GM19351 (cell line): ENCODE measurements around the gene ARPC4.
"Not testable (repeated sequence)": the region's sequence is repeated elsewhere in the genome, so short reads cannot be mapped to it uniquely, and the experiment has no call there.

Experiments
- ATAC-seq: cut with Tn5 transposase; IDR thresholded peaks from one replicate; pipeline ENCODE4 v1.9.1; 2021; ENCODE audit warnings: mild to moderate bottlenecking, moderate library complexity; ENCODE audit not compliant: unreplicated experiment

The ARPC4 gene

GRCh38 chr3:9769426-9770275 lies 23.2 kb upstream of the ARPC4 start, which contains the start of gene CAMK1:
TSS of gene CAMK1 (minus strand) at chr3:9769947. CDS start at chr3:9767749, 2,198 bp downstream.
- ATAC-seq = peak; percentile 60

GRCh38 chr3:9770276-9770812 lies 22.5 kb upstream of the ARPC4 start:
- no peak for ATAC-seq

- ATAC-seq = not testable (repeated sequence)
Measured at GRCh38 chr3:9771007-9771406, 21.9 kb upstream of the ARPC4 start.

DNA sequence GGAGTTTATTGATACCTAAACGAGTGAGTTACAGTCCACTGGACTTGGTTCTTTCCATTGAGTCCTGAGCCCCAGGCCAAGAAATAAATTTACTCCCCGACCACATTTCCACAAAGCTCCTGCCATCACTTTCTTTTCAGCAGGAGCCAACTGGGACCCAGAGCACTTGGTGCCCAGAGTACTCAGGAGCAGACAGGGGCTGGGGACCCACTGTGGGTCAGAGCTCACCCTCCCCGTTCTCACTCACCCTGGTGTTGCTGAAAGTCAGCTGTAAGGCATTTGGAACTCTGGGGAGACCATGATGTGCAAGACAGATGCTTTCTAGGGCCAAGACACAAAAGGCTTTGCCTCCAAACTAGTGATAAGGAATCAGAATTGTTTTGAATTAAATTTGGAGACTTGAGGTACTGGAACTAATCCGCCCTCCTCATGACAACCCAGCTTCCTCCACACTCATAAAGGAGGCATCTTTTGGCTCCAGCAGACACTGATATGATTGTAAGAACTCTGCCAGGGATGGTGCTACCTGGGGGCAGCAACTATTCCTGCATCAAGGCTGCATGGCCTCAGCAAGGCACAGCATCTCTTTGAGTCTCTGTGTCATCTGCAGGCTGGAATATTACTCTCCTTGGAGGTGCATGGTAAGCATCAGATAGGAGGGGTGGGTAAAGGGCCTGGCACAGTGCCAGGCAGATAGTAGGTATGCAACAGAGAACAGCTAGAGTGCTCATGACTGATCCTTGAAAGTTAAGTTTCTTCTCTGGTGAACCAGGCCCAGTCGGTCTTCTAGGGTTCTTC lies 15.8 kb upstream of the ARPC4 start:
- ATAC-seq = no peak

- no peak for ATAC-seq
Measured at GRCh38 chr3:9777694-9778021, 15.2 kb upstream of the ARPC4 start.

DNA sequence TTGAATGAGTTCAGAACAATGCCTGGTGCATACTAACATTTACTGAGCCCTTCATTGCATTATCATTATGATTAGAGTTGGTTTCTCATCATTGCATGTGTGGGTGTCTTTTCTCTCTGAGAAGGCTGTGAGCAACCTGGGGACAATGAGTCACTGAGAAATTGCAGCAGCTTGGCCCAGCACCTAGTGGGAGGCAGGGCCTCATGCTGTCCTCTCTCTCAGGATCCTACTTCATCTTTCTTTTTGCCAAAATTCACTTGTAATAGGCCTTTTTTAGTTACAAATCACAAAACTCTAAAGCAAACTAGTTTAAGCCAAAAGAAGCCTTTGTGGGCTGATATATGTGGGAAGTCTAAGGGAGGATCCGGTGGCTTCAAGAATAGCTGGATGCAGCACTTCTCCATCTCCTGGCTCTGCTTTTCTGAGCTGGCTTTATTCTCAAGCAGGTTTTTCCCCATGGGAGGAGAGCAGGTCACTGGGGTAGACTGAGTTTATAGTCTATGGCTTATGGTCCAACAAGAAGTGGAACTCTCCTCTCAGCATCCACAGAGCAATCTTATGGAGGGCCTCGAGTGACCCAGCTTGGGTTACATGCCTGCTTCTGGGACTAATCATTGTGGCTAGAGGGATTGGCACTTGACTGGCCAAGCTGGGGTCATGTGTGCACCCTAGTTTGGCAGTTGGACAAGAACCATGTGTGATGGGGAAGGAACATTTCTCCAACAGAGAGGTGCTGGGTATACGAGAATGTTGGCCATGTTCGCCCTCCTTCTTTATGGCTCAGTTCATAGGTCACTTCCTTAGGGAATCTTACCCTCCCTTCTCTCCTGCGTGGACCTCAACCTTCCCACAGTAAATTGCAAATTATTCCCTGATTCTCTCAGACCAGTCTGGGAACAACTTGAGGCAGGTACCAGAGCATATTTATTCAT lies 14.5 kb upstream of the ARPC4 start:
- no peak for ATAC-seq

- no peak for ATAC-seq
Measured at GRCh38 chr3:9779075-9779593, 13.7 kb upstream of the ARPC4 start.

GRCh38 chr3:9779721-9780457 lies 13.0 kb upstream of the ARPC4 start:
- peak; percentile 69 for ATAC-seq

DNA sequence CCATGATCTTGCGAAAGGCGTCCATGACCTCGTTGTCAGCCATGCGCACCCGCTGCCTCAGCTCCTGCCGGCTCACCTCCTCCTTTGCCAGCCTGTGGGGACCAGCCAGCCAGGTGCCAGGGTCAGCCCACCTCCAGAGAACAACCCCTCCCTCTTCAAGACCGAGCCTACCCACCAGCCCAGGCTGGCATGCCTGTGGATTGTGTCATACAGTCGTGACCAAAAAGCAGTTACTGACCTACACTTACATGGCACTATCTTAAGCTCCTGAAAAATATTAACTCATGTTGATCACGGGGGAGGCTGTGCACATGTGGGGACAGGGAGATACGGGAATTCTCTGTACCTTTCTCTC lies 12.4 kb upstream of the ARPC4 start:
- ATAC-seq = peak; percentile 1

DNA sequence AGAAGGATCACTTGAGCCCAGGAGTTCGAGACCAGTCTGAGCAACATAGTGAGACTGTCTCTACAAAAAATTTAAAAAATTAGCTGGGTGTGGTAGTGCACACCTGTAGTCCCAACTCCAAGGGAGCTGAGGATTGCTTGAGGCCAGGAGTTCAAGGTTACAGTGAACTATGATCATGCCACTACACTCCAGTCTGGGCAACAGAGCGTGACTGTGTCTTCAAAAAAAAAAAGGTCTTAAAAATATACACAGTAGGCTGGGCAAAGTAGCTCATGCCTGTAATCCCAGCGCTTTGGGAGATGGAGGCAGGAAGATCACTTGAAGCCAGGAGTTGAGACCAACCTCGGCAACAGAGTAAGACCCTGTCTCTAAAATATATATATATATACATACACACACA lies 12.0 kb upstream of the ARPC4 start:
- no peak for ATAC-seq

DNA sequence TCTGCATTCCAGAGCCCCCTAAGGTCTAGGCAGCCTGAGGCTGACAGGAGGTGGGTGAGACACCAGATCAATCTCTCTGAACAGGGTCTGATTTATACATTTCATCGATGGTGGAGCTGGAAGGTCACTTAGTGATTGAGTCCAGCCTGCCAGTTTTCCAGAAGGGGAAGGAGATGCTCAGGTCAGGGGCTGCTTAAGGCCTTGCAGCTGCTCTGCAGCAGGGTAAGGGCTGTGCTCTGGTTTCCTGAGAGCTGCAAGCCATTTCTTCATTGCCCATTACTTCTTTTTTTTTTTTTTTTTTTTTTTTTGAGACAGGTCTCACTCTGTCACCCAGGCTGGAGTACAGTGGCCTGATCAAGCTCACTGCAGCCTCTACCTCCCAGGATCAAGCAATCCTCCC lies 11.3 kb upstream of the ARPC4 start:
- ATAC-seq = no peak

DNA sequence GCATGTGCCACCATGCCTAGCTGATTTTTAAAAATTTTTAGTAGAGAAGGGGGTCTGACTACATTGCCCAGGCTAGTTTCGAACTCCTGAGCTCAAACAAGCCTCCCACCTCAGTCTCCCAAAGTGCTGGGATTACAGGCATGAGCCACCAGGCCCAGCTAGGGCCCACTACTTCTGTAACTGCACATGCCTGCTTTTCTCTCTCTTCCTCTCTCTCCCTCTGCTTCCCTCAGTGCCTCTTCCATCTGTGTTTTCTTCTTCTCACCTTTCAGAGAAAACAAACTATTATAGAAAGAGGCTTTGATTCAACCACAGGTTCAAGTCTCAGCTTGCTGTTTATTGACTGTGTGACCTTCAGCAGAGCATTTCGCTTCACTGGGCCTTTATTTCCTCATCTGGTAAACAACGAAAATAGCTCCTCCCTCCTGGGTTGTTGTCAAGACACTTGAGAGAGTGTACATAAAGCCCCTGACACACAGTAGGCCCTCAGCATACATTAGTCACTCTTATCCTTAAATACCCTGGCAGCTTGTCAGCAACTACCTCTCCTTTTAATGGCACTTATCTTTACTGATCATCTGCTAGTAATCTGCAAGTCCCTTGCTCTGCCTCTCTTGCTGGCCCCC lies 10.8 kb upstream of the ARPC4 start:
- no peak for ATAC-seq

- ATAC-seq = no peak
Measured at GRCh38 chr3:9782770-9783169, 10.1 kb upstream of the ARPC4 start.

DNA sequence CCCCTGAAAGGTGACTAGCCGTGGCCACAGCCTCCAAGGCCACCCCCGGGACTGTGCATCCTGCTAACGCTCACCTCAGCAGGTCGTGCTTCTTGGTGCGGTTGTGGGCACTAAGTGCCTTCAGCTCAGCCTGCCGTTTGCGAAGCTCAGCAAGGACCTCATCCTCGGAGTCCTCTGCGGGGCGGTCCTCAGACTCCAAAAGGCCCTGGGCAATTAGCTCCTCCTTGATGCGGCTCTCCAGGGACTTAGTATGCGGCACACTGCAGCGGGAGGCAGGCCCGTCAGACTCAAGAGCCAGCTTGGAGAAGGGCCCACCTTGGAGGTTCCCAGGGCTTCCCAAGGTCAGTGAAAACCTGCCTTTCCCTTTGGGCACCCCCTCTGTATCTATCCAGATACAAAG lies 8.9 kb upstream of the ARPC4 start:
- no peak for ATAC-seq

DNA sequence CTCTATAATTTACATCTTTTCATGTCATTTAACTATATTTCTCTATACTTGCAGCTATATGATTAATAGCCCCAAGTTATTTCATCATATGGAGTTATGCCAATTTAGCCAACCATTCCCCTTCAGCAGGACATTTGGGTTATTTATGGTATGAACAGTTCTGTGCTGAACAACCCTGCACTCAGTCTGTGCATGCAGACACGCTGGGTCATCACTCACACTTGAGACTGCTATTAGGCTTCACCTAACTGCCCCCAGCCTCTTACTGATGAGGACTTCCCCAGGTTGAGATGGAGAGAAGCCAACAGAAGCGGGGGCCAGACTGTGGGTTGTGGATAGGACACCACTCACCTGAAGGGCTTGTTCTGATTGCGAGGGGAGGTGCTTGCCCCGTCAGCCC lies 7.9 kb upstream of the ARPC4 start:
- ATAC-seq = no peak

DNA sequence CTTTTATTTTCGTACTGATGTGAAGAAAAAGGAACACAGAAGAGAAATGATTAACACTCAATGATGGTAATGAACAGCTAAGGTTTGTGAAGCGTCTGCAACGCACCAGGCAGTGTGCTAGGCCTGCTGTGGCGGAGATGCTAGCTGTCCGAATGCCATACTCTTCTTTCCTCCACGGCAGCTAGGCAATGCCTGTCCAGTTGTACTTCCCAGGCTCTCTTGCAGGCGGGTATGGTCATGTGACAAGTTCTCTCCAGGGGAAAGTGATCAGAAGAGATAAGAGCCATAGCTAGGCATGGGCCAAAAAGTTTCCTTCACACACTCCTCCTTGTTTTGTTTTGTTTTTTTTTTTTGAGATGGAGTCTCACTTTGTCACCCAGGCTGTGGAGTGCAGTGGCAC lies 7.3 kb upstream of the ARPC4 start:
- ATAC-seq = no peak

- no peak for ATAC-seq
Measured at GRCh38 chr3:9786209-9786739, 6.6 kb upstream of the ARPC4 start.

DNA sequence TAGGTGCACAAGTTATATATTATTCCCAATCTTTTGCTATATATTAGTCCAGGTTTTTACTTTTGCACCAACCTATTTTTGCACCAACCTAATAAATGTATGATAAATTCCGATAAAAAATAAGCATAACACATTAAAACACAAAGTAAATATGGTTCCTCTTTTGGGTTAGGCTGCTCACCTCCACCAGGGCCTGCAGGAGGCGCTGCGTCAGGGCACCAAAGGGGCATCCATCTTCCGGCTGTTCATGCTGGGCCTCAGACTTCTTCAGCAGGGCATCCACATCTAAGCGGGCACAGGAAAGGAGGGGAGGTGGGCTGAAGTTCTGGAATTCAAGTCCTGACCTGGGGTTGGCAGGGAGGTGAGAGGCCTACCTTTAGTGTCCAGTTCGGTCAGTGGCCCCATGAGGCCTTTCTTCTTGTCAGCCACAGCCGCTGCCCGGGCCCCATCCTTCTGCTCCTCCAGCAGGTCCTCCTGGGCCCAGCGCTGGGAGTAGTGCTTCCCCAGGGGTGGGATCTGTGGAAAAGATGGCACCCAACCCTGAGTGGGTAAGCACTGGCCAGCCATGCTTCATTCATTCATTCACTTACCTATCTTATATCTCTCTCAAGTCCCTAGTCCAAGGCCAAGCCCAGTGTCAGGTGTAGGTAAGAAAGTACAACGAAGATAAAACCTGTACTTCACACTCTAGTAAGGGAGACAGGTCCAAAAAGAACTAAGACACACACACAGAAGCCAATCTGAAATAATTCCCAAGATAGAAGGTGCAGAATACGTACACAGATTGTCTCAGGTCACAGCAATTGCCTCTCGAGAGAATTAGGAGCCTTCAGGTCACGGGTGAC lies 5.8 kb upstream of the ARPC4 start:
- no peak for ATAC-seq
